Mucosa of descending colon (tissue), 3 donors: ENCODE results near the gene SNAPC2. TPM values are rescaled to one million over a fixed set of nuclear protein-coding genes. Genes with fewer than 3 reads are reported as not detected.
A peak's percentile ranks its signal among the peaks of the same experiment; 100 is the strongest.

ENCODE experiments used
- ATAC-seq: fragments of 200-7000 bp; cut with Tn5 transposase; one replicate; pipeline ENCODE4 v1.9.1; 2020; ENCODE audit warnings: mild to moderate bottlenecking, moderate library complexity
- DNase-seq, 3 donors: peaks; one replicate each; pipeline ENCODE4 v3.0.0-alpha.2; 2020
- H3K36me3 ChIP-seq: fragments of 200-600 bp; one replicate; pipeline ENCODE4 v1.8.0; 2021; ENCODE audit warnings: low read depth, mild to moderate bottlenecking
- H3K4me1 ChIP-seq: fragments of 200-600 bp; one replicate; pipeline ENCODE4 v1.8.0; 2021; ENCODE audit warnings: low read depth, mild to moderate bottlenecking
- H3K4me3 ChIP-seq: fragments of 200-600 bp; one replicate; pipeline ENCODE4 v1.8.0; 2021; ENCODE audit warnings: mild to moderate bottlenecking
- H3K9me3 ChIP-seq: fragments of 200-600 bp; one replicate; pipeline ENCODE4 v1.8.0; 2021; ENCODE audit warnings: mild to moderate bottlenecking
- intact Hi-C, 2 donors: fragments of 100-400 bp; cut with DNase I in 1 of 2; cut with micrococcal nuclease in 1 of 2; formaldehyde crosslinking; loops; one replicate each; pipeline versions ENCODE4 v1.11.0 to v1.11.1; 2022; cut with DNase I, micrococcal nuclease
- long read RNA-seq, 2 donors: library from polyadenylated mRNA; unstranded; transcript quantifications; one replicate each; pipeline ENCODE4 v2.0.0, GENCODE V29; 2019 to 2021
- total RNA-seq, 3 donors: library from RNA; stranded (reverse); fragmentation: NEBNext Ultra II Directional in 2 of 3; extraction: Animal tissue kit (Norgen Biotek cat#: 25700) in 2 of 3; gene quantifications; one replicate each; pipeline versions ENCODE4 v1.2.1 to v1.2.4, GENCODE V29; 2021 to 2023
- TF ChIP-seq, protein P1 (sequence below): fragments of 200-600 bp; IDR thresholded peaks from one replicate; pipeline ENCODE4 v1.8.0; 2022; ENCODE audit warnings: antibody characterized with exemption, mild to moderate bottlenecking
- donor health status: DM: no; HTN: no; CAD: no; lungs with moderate emphysema.
- donor health status: DM: no; HTN: no; CAD: no.
- donor health status: DM: no; HTN: yes; CAD: no.

SNAPC2 gene, protein sequence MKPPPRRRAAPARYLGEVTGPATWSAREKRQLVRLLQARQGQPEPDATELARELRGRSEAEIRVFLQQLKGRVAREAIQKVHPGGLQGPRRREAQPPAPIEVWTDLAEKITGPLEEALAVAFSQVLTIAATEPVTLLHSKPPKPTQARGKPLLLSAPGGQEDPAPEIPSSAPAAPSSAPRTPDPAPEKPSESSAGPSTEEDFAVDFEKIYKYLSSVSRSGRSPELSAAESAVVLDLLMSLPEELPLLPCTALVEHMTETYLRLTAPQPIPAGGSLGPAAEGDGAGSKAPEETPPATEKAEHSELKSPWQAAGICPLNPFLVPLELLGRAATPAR
- 10 to 100 TPM; 10.7 to 22.1 (median 14.7) TPM for total RNA-seq
- long read RNA-seq, donor 1, transcript SNAPC2-201 (5 exons, 1,542 nt): major isoform, 25 of 55 reads
- long read RNA-seq, donor 1, transcript SNAPC2-206 (5 exons, 1,413 nt): minor isoform, 14 of 55 reads
- long read RNA-seq, donor 1, partial matches to known transcripts: 10 of 55 reads
- long read RNA-seq, donor 1, other reads (novel, unspliced or antisense): 3 of 55 reads
- long read RNA-seq, donor 2, transcript SNAPC2-206 (5 exons, 1,413 nt): minor isoform, 5 of 17 reads
- long read RNA-seq, donor 2, transcript SNAPC2-201 (5 exons, 1,542 nt): major isoform, 10 of 17 reads
- long read RNA-seq, donor 2, partial matches to known transcripts: 0 of 17 reads
- long read RNA-seq, donor 2, other reads (novel, unspliced or antisense): 2 of 17 reads

- Histone ChIP-seq H3K4me3 (peak within 1 kb of the TSS; percentile 50), H3K9me3 (no peaks in the 10 kb centered on the region), H3K36me3 (no peaks in the 10 kb centered on the region), H3K4me1 (peaks cover 51% of the 10 kb centered on the region)
- intact Hi-C loops: no loop called here
- peak; percentile 98 for DNase-seq
- TF ChIP-seq, protein P1, sequence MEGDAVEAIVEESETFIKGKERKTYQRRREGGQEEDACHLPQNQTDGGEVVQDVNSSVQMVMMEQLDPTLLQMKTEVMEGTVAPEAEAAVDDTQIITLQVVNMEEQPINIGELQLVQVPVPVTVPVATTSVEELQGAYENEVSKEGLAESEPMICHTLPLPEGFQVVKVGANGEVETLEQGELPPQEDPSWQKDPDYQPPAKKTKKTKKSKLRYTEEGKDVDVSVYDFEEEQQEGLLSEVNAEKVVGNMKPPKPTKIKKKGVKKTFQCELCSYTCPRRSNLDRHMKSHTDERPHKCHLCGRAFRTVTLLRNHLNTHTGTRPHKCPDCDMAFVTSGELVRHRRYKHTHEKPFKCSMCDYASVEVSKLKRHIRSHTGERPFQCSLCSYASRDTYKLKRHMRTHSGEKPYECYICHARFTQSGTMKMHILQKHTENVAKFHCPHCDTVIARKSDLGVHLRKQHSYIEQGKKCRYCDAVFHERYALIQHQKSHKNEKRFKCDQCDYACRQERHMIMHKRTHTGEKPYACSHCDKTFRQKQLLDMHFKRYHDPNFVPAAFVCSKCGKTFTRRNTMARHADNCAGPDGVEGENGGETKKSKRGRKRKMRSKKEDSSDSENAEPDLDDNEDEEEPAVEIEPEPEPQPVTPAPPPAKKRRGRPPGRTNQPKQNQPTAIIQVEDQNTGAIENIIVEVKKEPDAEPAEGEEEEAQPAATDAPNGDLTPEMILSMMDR: no peak
- ATAC-seq: peak; percentile 76
These were observed at the start of gene SNAPC2 for GRCh38 chr19:7919610-7920518. TSS of gene SNAPC2 (plus strand) at chr19:7920338. CDS start at chr19:7920367, 29 bp downstream.

GRCh38 chr19:7870571-7871436 lies 49.3 kb upstream of the SNAPC2 start:
- H3K36me3 ChIP-seq: no peaks in the 10 kb centered on the region
- no peak overlapping the region for H3K4me3 ChIP-seq
- DNase-seq (peak; percentile 64 to 89 (median 79)), ATAC-seq (peak; percentile 37)
- peaks cover 35% of the 10 kb centered on the region for H3K4me1 ChIP-seq
- TF ChIP-seq, protein P1: no peak
- intact Hi-C loops: no loop called here
- no peaks in the 10 kb centered on the region for H3K9me3 ChIP-seq

- ATAC-seq (peak; percentile 62), DNase-seq (peak; percentile 95 to 97 (median 95))
- H3K9me3 ChIP-seq: no peaks in the 10 kb centered on the region
- intact Hi-C loops: no loop called here
- TF ChIP-seq, protein P1: no peak
- H3K4me1 ChIP-seq: peaks cover 35% of the 10 kb centered on the region
- H3K36me3 ChIP-seq: no peaks in the 10 kb centered on the region
- H3K4me3 ChIP-seq: no peak overlapping the region
These were observed 48.5 kb upstream of the SNAPC2 start for GRCh38 chr19:7871437-7872305.

DNA sequence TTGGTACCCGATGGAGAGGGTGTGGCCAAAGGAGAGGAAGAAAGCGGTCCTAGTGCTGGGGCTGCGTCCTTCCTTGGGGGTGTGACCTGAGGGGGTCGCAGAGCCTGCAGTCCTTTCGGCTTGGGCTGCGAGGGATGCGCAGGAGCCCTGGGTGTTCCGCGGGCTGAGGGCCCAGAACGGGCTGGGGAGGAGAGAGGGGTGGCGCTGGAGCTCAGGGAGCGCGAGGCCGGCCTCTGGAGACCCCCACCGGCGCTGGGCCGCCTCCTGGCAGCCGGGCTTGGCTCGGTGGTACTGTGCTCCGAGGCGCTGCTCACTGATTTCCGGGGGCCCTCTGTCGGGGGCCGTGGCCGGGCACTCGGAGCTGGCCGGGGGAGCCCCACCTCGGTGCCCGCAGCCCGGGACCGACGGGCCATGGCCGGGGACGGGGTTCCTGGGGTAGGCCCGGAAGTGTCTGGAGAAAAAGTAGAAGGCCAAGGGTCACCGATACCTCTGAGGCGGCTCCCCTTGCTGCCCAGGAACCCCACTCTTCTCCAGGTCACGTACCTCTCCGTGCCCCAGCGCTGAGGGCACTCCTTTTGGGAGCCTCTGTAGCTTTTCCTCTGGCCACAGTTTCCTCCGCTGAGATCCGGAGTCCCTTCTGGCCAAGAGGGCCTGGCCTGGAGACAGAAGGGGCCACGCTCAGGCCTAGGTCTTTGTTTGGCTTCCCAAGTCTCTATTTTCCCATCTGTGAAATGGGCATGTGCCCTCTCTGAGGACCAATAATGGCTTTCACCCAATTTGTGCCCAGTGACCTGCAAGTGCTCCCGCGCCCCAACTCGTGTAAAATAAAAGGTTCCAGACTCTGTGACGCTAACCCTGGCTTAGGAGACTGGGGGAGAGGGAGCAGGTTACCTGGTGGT lies 47.6 kb upstream of the SNAPC2 start:
- H3K4me3 ChIP-seq: no peak overlapping the region
- H3K36me3 ChIP-seq: no peaks in the 10 kb centered on the region
- H3K4me1 ChIP-seq: peaks cover 35% of the 10 kb centered on the region
- no peak for ATAC-seq
- intact Hi-C loops: no loop called here
- no peak for DNase-seq
- H3K9me3 ChIP-seq: no peaks in the 10 kb centered on the region
- TF ChIP-seq, protein P1: no peak
